Fibroblast of the aortic adventitia (primary cell): Measurements from ENCODE around the gene PRR20E. TPM values are rescaled to one million over a fixed set of nuclear protein-coding genes. Genes with fewer than 3 reads are reported as not detected.

Source experiments
- DNase-seq: peaks from one replicate; pipeline ENCODE4 v3.0.0-alpha.2; 2010; ENCODE audit warnings: low read depth
- H3K4me3 ChIP-seq: 2 replicates; pipeline ENCODE4 v1.5.1; 2011; ENCODE audit warnings: low read depth, mild to moderate bottlenecking, control low read depth, low read length, moderate library complexity
- small RNA-seq: library from RNA; depleted of rRNA; stranded (forward); fragments of <200 nt; gene quantifications from one replicate; pipeline ENCODE3, GENCODE V24; 2012
- total RNA-seq: library from RNA; depleted of rRNA; stranded (reverse); fragments of >200 nt; gene quantifications from 2 replicates; pipeline ENCODE4 v1.2.3, GENCODE V29; 2012; ENCODE audit warnings: low replicate concordance
- TF ChIP-seq, protein P1 (sequence below): IDR thresholded peaks from 2 replicates; pipeline ENCODE4 v1.5.1; 2011; ENCODE audit warnings: mild to moderate bottlenecking, low read length, control low read depth, inconsistent platforms; ENCODE audit not compliant: insufficient read depth

PRR20E gene
- total RNA-seq, 1 donor: not detected

DNA sequence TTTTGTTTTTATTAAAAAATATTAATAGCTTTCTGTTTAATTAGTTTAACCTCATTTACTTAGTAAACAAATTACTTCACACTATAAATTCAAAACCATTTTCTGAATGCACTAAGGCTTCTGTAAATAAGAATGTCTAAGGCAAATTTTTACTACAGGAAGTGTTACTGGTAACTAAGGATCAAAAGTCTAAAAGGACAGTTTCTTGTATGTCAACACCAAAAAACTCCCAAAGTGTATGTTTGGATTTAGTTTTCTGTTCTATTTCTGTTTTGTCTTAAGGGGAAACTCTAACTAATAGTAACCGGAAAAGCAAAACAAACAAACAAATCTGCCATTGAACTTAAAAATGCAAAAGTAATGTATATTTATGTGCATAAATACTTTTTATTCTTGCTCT lies 24.7 kb downstream of the PRR20E start:
- TF ChIP-seq, protein P1, sequence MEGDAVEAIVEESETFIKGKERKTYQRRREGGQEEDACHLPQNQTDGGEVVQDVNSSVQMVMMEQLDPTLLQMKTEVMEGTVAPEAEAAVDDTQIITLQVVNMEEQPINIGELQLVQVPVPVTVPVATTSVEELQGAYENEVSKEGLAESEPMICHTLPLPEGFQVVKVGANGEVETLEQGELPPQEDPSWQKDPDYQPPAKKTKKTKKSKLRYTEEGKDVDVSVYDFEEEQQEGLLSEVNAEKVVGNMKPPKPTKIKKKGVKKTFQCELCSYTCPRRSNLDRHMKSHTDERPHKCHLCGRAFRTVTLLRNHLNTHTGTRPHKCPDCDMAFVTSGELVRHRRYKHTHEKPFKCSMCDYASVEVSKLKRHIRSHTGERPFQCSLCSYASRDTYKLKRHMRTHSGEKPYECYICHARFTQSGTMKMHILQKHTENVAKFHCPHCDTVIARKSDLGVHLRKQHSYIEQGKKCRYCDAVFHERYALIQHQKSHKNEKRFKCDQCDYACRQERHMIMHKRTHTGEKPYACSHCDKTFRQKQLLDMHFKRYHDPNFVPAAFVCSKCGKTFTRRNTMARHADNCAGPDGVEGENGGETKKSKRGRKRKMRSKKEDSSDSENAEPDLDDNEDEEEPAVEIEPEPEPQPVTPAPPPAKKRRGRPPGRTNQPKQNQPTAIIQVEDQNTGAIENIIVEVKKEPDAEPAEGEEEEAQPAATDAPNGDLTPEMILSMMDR: no peak
- H3K4me3 ChIP-seq: no peak overlapping the region
- DNase-seq: no peak

DNA sequence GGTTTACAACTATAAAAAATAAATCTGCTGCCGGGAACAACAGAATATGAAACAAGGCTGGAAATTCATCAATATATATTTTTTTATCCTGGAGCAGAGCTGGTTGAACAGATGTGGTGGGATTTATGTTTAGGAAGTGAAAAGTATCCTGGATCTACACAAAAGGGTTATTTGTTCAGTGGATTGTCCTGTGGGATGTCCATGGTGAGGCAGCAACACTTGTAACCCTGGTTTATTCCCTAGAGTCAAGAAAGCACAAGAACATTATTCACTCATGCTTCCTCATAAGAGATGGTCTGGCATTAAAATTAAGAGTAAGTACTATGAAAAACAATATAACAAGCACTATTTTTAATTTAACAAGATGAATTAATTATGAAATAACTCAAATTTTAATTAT lies 46.0 kb downstream of the PRR20E start:
- H3K4me3 ChIP-seq: no peak overlapping the region
- TF ChIP-seq, protein P1: no peak
- no peak for DNase-seq

Small RNA genes within 50 kb of the gene (small RNA-seq; reads per million reads assigned to genes)
- gene PRR20FP: not detected

Other genes starting within 250 kb of the PRR20E start
- gene PRR20A, start 26.3 kb upstream of the PRR20E start, total RNA-seq: not detected in 2 replicates
- not detected in 2 replicates for gene PRR20B, start 19.7 kb upstream of the PRR20E start, total RNA-seq
- 0.16 TPM in 1 of 2 replicates, not detected in the other for gene PRR20C, start 13.1 kb upstream of the PRR20E start, total RNA-seq
- not detected in 2 replicates for gene PRR20D, start 6.6 kb upstream of the PRR20E start, total RNA-seq